ENCODE data around the gene PLCH1.
"Not testable (repeated sequence)": the region's sequence is repeated elsewhere in the genome, so short reads cannot be mapped to it uniquely, and the experiment has no call there.

Gene PLCH1

DNA sequence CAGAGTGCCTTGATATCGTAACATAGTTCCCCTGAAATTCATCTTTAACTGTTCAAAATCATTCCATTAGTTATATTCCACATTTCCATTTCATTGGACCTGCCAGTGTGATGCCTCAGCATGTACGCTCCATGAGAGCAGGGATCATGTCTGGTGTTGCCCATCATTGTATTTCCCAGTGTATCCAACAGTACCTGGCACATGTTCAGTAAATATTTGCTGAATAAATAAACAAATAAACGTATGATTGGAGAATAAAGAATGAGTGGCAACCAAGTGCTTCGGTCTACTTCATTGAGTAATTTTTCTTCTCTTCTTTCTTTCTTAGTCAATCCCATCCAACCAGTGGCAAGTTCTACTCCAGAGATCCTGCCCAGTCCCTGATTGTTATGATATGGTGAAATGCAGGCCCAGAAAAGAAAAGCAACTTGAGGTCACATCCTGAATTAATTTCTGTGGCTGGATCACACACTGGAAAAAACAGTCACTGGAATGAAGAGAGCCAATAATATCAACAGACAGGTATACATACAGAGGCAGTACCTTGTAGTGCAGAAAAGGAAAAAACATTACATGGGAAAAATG lies 101.2 kb downstream of the PLCH1 start:
- no peak for DNase-seq (ENCODE audit: low read depth)

- DNase-seq (ENCODE audit: low read depth): no peak
Observed at GRCh38 chr3:155641956-155642355, 102.9 kb downstream of the PLCH1 start.

DNA sequence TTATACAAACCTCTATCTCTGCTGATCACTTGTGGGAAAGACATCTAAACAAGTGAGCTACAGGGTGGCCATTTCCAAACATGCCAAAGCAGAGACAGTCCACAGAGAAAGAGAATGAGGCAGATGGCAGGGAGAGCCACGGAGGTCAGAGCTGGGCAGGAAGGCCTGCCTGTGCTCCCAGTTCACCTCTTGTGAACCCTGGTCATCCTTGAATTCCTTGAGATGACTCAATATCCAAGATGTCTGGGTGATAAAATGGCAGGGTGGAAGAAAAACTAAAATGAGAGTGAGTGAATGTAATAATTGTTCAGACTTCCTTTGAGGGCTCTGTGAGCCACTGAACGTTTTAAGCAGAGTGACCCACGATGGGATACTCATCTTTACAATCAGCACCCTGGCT lies 104.8 kb downstream of the PLCH1 start:
- no peak for DNase-seq (ENCODE audit: low read depth)

GRCh38 chr3:155639462-155640055 lies 105.3 kb downstream of the PLCH1 start:
- no peak for DNase-seq (ENCODE audit: low read depth)

DNA sequence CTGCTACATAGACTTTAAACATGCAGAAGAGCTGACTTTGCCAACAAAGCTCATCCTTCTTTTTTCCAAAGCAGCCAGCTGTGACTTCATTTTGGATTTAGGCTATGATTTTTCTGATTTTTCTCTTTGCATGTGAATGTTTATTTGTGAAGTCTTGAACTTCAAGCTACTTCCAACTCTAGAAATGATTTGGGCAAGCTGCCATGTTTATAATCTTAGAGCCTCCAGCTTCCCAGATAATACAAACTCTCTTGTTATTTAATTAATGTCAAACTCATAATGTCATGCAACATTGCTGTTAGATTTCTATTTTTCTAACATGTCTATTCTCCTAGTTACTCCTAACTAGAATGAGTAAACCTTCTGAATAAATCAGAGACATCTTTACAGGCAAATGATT lies 106.4 kb downstream of the PLCH1 start:
- DNase-seq (ENCODE audit: low read depth): not testable (repeated sequence)

- DNase-seq (ENCODE audit: low read depth): no peak
Observed at GRCh38 chr3:155637567-155637966, 107.3 kb downstream of the PLCH1 start.

GRCh38 chr3:155635056-155635455 lies 109.8 kb downstream of the PLCH1 start:
- no peak for DNase-seq (ENCODE audit: low read depth)

GRCh38 chr3:155634121-155634719 lies 110.7 kb downstream of the PLCH1 start:
- DNase-seq (ENCODE audit: low read depth): no peak

- DNase-seq (ENCODE audit: low read depth): peak; percentile 2
Observed at GRCh38 chr3:155631323-155632019, 113.4 kb downstream of the PLCH1 start.

GRCh38 chr3:155629556-155629955 lies 115.3 kb downstream of the PLCH1 start:
- DNase-seq (ENCODE audit: low read depth): no peak

- DNase-seq (ENCODE audit: low read depth): no peak
Observed at GRCh38 chr3:155629056-155629455, 115.8 kb downstream of the PLCH1 start.

DNA sequence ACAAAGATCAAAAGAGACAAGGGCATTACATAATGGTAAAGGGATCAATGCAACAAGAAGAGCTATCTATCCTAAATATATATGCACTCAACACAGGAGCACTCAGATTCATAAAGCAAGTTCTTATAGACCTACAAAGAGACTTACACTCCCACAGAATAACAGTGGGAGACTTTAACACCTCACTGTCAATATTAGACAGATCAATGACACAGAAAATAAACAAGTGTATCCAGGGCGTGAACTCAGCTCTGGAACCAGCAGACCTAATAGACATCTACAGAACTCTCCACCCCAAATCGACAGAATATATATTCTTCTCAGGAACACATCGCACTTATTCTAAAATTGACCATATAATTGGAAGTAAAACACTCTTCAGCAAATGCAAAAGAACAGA lies 122.2 kb downstream of the PLCH1 start:
- not testable (repeated sequence) for DNase-seq (ENCODE audit: low read depth)

- not testable (repeated sequence) for DNase-seq (ENCODE audit: low read depth)
Observed at GRCh38 chr3:155620552-155620951, 124.3 kb downstream of the PLCH1 start.

GRCh38 chr3:155619118-155619915 lies 125.6 kb downstream of the PLCH1 start:
- DNase-seq (ENCODE audit: low read depth): no peak

GRCh38 chr3:155618543-155618942 lies 126.3 kb downstream of the PLCH1 start:
- DNase-seq (ENCODE audit: low read depth): no peak

DNA sequence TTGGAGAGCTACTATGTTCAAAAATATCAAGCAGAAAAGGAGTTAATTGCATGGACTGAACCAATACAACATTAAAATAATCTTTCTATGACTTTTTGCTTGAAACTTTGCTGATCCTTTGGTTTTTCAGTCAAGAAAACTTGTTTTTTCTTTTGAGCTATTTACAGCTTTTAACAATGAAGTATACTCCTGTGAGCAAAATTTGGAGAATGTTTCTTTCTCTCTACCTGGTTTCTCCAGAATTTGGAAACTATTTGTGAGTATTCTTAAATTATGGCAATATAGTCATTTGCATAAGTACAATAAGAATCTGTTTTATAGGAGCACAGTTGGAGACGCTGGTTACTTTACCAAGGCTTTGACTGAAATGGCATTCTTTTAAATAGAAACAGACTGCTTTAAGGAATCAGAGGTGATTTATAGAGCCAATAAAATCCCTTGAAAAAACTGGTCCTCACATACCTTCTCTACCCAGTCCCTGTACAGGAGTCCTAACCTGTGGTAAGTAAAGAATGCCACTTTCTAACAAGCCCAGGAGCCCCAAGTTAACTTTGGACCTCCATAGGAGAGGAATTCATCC lies 127.4 kb downstream of the PLCH1 start:
- DNase-seq (ENCODE audit: low read depth): no peak

DNA sequence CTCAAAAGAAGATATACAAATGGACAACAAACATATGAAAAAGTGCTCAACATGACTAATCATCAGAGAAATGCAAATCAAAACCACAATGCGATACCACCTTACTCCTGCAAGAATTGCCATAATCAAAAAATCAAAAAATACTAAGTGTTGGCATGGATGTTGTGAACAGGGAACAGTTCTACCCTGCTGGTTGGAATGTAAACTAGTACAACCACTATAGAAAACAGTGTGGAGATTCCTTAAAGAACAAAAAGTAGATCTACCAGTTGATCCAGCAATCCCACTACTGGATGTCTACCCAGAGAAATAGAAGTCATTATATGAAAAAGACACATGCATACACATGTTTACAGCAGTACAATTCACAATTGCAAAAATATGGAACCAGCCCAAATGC lies 129.7 kb downstream of the PLCH1 start:
- not testable (repeated sequence) for DNase-seq (ENCODE audit: low read depth)

GRCh38 chr3:155614410-155614809 lies 130.5 kb downstream of the PLCH1 start:
- DNase-seq (ENCODE audit: low read depth): not testable (repeated sequence)

DNA sequence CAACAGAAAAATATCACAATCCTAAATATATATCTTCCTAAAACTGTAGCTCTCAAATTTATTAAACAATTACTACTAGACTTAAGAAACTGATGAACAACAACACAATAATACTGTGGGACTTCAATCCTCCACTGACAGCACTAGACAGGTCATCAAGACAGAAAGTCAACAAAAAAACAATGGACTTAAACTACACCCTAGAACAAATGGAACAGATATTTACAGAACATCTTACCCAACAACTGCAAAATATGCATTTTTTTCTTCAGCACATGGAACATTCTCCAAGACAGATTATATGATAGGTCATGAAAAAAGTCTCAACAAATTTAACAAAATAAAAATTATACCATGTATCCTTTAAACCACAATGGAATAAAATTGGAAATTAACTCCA lies 133.4 kb downstream of the PLCH1 start:
- DNase-seq (ENCODE audit: low read depth): no peak

DNA sequence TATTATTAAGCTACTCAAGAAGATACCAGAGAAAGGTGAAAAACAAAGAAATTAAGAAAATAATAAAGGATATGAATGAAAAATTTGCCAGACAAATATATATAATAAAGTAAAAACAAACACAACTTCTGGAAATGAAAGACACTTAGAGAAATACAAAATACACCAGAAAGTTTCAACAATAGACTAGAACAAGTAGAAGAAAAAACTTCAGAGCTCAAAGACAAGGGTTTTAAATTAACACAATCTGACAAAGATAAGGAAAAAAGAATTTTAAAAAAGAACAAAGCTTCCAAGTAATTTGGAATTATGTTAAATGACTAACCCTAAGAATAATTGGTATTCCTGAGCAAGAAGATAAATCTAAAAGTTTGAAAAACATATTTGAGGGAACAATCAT lies 135.3 kb downstream of the PLCH1 start:
- DNase-seq (ENCODE audit: low read depth): no peak

- no peak for DNase-seq (ENCODE audit: low read depth)
Observed at GRCh38 chr3:155608228-155608920, 136.5 kb downstream of the PLCH1 start.
